A549 (cell line): ENCODE data around the gene ALDH1L1. TPM values are rescaled to one million over a fixed set of nuclear protein-coding genes. Genes with fewer than 3 reads are reported as not detected.

Experiments used
- ATAC-seq, 2 experiments: fragments of 200-7000 bp in 1 of 2; fragments of >200 bp in 1 of 2; cut with Nextera tagmentation in 1 of 2; cut with Tn5 transposase in 1 of 2; 3 replicates each; pipeline versions ENCODE4 v1.8.0 to v1.9.1; 2018 to 2020; ENCODE audit warnings: mild to moderate bottlenecking in 1 of 2, moderate library complexity in 1 of 2
- CTCF ChIA-PET: fragments of 300-600 bp; sonication (Branson Sonifier 250); formaldehyde crosslinking; extraction: SDS; loops from one replicate; lab custom pipeline; 2021; ENCODE audit warnings: antibody characterized with exemption, inconsistent platforms; lab: Yijun Ruan, JAX
- POLR2A ChIA-PET: fragments of 350-600 bp; formaldehyde crosslinking; extraction: SDS; loops from one replicate; lab custom pipeline; 2021; ENCODE audit warnings: antibody characterized with exemption, inconsistent platforms; lab: Yijun Ruan, JAX
- DNase-seq, 2 experiments: peaks; one replicate each; pipeline versions ENCODE4 v3.0.0 to v3.0.0-alpha.2; 2011 to 2016; ENCODE audit warnings: low read depth in 1 of 2, low spot score in 1 of 2
- FAIRE-seq: peaks from 2 replicates; lab custom pipeline; 2011; peaks lifted over from hg19 to GRCh38; lab: Jason Lieb, UNC
- H3K27ac ChIP-seq, 2 experiments: fragments of >200 bp; sonication (Bioruptor Twin); formaldehyde crosslinking; 3 replicates each; pipeline ENCODE4 v1.5.1; 2016 to 2017
- H3K4me1 ChIP-seq: fragments of >200 bp; sonication (Bioruptor Twin); formaldehyde crosslinking; 3 replicates; pipeline ENCODE4 v1.6.1; 2016
- H3K4me2 ChIP-seq: fragments of >200 bp; sonication (Bioruptor Twin); formaldehyde crosslinking; 3 replicates; pipeline ENCODE4 v1.6.1; 2016
- H3K4me3 ChIP-seq: fragments of >200 bp; sonication (Bioruptor Twin); formaldehyde crosslinking; 3 replicates; pipeline ENCODE4 v1.5.1; 2016
- H3K9me3 ChIP-seq: fragments of >200 bp; sonication (Bioruptor Twin); formaldehyde crosslinking; 3 replicates; pipeline ENCODE4 v1.6.1; 2016
- BCL3 ChIP-seq: fragments of >200 bp; sonication (Bioruptor Twin); formaldehyde crosslinking; IDR thresholded peaks from 3 replicates; pipeline ENCODE4 v1.6.1; 2016
- CBX8 ChIP-seq: fragments of 200-600 bp; sonication (generic); IDR thresholded peaks from 2 replicates; pipeline ENCODE4 v1.6.1; 2016
- EHMT2 ChIP-seq: fragments of 200-600 bp; sonication (generic); IDR thresholded peaks from 2 replicates; pipeline ENCODE4 v1.6.1; 2016; ENCODE audit warnings: antibody characterized with exemption, low read depth, mild to moderate bottlenecking, moderate library complexity
- EP300 ChIP-seq, 2 experiments: fragments of >200 bp; sonication (Bioruptor Twin); formaldehyde crosslinking; IDR thresholded peaks; 2 replicates in 1 of 2; 3 replicates in 1 of 2; pipeline ENCODE4 v1.6.1; 2016 to 2017
- FOSB ChIP-seq: fragments of 250-450 bp; sonication (Bioruptor Pico); IDR thresholded peaks from 2 replicates; pipeline ENCODE4 v1.5.0; 2020; ENCODE audit warnings: mild to moderate bottlenecking, moderate library complexity
- HEYL ChIP-seq: fragments of 250-450 bp; sonication (Bioruptor Pico); IDR thresholded peaks from 2 replicates; pipeline ENCODE4 v1.8.0; 2021; ENCODE audit warnings: mild to moderate bottlenecking, moderate library complexity
- HMGXB4 ChIP-seq: fragments of 250-450 bp; sonication (Bioruptor Pico); IDR thresholded peaks from 2 replicates; pipeline ENCODE4 v1.5.0; 2021; ENCODE audit warnings: mild to moderate bottlenecking, moderate library complexity, borderline replicate concordance
- HOXB5 ChIP-seq: fragments of 250-450 bp; sonication (Bioruptor Pico); IDR thresholded peaks from 2 replicates; pipeline ENCODE4 v1.5.0; 2020; ENCODE audit warnings: mild to moderate bottlenecking, moderate library complexity
- JUN ChIP-seq, 2 experiments: fragments of >200 bp; sonication (Bioruptor Twin); formaldehyde crosslinking; IDR thresholded peaks; 2 replicates in 1 of 2; 3 replicates in 1 of 2; pipeline ENCODE4 v1.6.1; 2016 to 2017
- KDM5A ChIP-seq: fragments of 200-600 bp; sonication (generic); IDR thresholded peaks from 2 replicates; pipeline ENCODE4 v1.6.1; 2016; ENCODE audit warnings: antibody characterized with exemption, mild to moderate bottlenecking
- NR3C1 ChIP-seq: fragments of >200 bp; sonication (Bioruptor Twin); formaldehyde crosslinking; IDR thresholded peaks from 3 replicates; pipeline ENCODE4 v1.6.1; 2017
- POLR2AphosphoS2 ChIP-seq: conservative IDR thresholded peaks from 2 replicates; pipeline ENCODE4 v1.6.1; 2012; ENCODE audit warnings: low read length, improper control_type of control experiment, inconsistent platforms
- REST ChIP-seq: fragments of 200-600 bp; sonication (generic); IDR thresholded peaks from 2 replicates; pipeline ENCODE4 v1.6.1; 2016; ENCODE audit warnings: antibody characterized with exemption, mild to moderate bottlenecking, moderate library complexity
- SMC3 ChIP-seq: fragments of >200 bp; sonication (Bioruptor Twin); formaldehyde crosslinking; IDR thresholded peaks from 3 replicates; pipeline ENCODE4 v1.6.1; 2018; ENCODE audit warnings: inconsistent platforms
- TFCP2L1 ChIP-seq: fragments of 250-450 bp; sonication (Bioruptor Pico); IDR thresholded peaks from 2 replicates; pipeline ENCODE4 v1.5.0; 2021; ENCODE audit warnings: mild to moderate bottlenecking
- ZC3H11A ChIP-seq: fragments of 450-650 bp; IDR thresholded peaks from 2 replicates; pipeline ENCODE4 v1.6.1; 2014; ENCODE audit warnings: antibody characterized with exemption, mild to moderate bottlenecking
- WGBS: methylation state at CpG from one replicate; pipeline ENCODE4 v1.1.6; 2017; ENCODE audit errors: missing lambda C conversion rate; 5-methylcytosine and 5-hydroxymethylcytosine counted together
- polyA minus RNA-seq: library from RNA; depleted of rRNA, polyadenylated mRNA; stranded (reverse); fragments of >200 nt; gene quantifications from 2 replicates; pipeline ENCODE4 v1.2.3, GENCODE V29; 2011; rRNA and poly(A)+ RNA removed
- polyA plus RNA-seq, 4 experiments: library from polyadenylated mRNA; depleted of rRNA in 3 of 4; stranded (reverse); fragments of >200 nt; fragmentation: RNase III in 1 of 4; extraction: RNeasy Plus Mini Kit Qiagen cat#74134 plus additional on column Dnase treatment in 1 of 4; gene quantifications; 2 replicates in 3 of 4; 3 replicates in 1 of 4; pipeline ENCODE4 v1.2.3, GENCODE V29; 2011 to 2017

Gene ALDH1L1
- 0.18 and 0.40 TPM in 2 replicates for polyA plus RNA-seq (2011; rRNA removed)
- polyA plus RNA-seq (2012; cell fraction: cytosol; rRNA removed): 0.16 and 0.21 TPM in 2 replicates
- 0.43 and 1.1 TPM in 2 replicates for polyA plus RNA-seq (2012; cell fraction: nucleus; rRNA removed)
- polyA plus RNA-seq (2017; fragmentation: RNase III; extraction: RNeasy Plus Mini Kit Qiagen cat#74134 plus additional on column Dnase treatment): 0.13 to 0.21 TPM (median 0.14 TPM) in 3 replicates
- 0.29 and 0.63 TPM in 2 replicates for polyA minus RNA-seq

- ATAC-seq (peak; percentile 63 to 85; a peak in 5 of 6 replicates), FAIRE-seq (no peak), DNase-seq (no peak)
- 85% methylated on average over 23 of the region's 54 CpGs for WGBS
- H3K4me2 ChIP-seq: peak within 1 kb of the TSS; percentile 99
- TF ChIP-seq HEYL (CRISPR knock-in tag) (no peak), REST (no peak), TFCP2L1 (no peak), EP300 (IDR thresholded peaks at IDR 0.05) (no peak), HMGXB4 (no peak), ZC3H11A (no peak), EHMT2 (no peak), HOXB5 (no peak), NR3C1 (no peak), JUN (IDR thresholded peaks at IDR 0.05) (no peak), KDM5A (no peak), CBX8 (no peak), POLR2AphosphoS2 (no peak), FOSB (CRISPR knock-in tag) (no peak), SMC3 (no peak)
- H3K27ac ChIP-seq: peak within 1 kb of the TSS in 1 of 2 experiments; percentile 66; a peak in 3 of 6 replicates
- no peaks in the 10 kb centered on the region for H3K9me3 ChIP-seq
- ChIA-PET CTCF (interaction anchor here (1.0 kb wide), 1 partner anchor 8 kb away, joined by 3 read pairs; no protein-coding TSS in a partner anchor), POLR2A (no interaction called here)
- H3K4me1 ChIP-seq: peaks cover 9% of the 10 kb centered on the region; the same call in 1 of the 3 replicates
- peak within 1 kb of the TSS; percentile 48 for H3K4me3 ChIP-seq
These were observed at the start of gene ALDH1L1 for GRCh38 chr3:126180477-126181397. Gene ALDH1L1, minus strand, starts transcription at chr3:126180586. Its CDS starts 19,607 bp downstream, at chr3:126160979.

GRCh38 chr3:126226374-126226773 lies 46.0 kb upstream of the ALDH1L1 start:
- H3K4me1 ChIP-seq: no peaks in the 10 kb centered on the region
- no peak for ATAC-seq
- H3K27ac ChIP-seq: no peak overlapping the region
- no peak overlapping the region for H3K4me3 ChIP-seq
- ChIA-PET POLR2A (no interaction called here), CTCF (no interaction called here)
- H3K9me3 ChIP-seq: peaks cover 13% of the 10 kb centered on the region; the same call in 2 of the 3 replicates
- DNase-seq: no peak
- no peak overlapping the region for H3K4me2 ChIP-seq
- TF ChIP-seq BCL3: no peak
- 14% methylated on average over 1 of the region's 1 CpG for WGBS
- no peak for FAIRE-seq
